BLaER1 treated with 17β-estradiol and CSF1 and Interleukin-3, amounts not matched to agents 10 nM and 100 nM (cell line): Measurements from ENCODE around the gene OBSCN.
"Not testable (repeated sequence)": the region's sequence is repeated elsewhere in the genome, so short reads cannot be mapped to it uniquely, and the experiment has no call there.

Source experiments
- H3K27ac ChIP-seq, 11 experiments: shearing (Covaris generic); formaldehyde crosslinking; 2 replicates each; pipeline ENCODE4 v1.8.1; 2022
- H3K27me3 ChIP-seq, 11 experiments: shearing (Covaris generic); formaldehyde crosslinking; 2 replicates each; pipeline ENCODE4 v1.8.1; 2022
- H3K36me3 ChIP-seq, 11 experiments: shearing (Covaris generic); formaldehyde crosslinking; 2 replicates each; pipeline ENCODE4 v1.8.1; 2022
- H3K4me1 ChIP-seq, 10 experiments: shearing (Covaris generic); formaldehyde crosslinking; 2 replicates each; pipeline ENCODE4 v1.8.1; 2022
- H3K4me2 ChIP-seq, 11 experiments: shearing (Covaris generic); formaldehyde crosslinking; 2 replicates each; pipeline ENCODE4 v1.8.1; 2022
- H3K4me3 ChIP-seq, 10 experiments: shearing (Covaris generic); formaldehyde crosslinking; 2 replicates each; pipeline ENCODE4 v1.8.1; 2022
- H3K9ac ChIP-seq, 11 experiments: shearing (Covaris generic); formaldehyde crosslinking; 2 replicates each; pipeline ENCODE4 v1.8.1; 2022
- H3K9me3 ChIP-seq, 11 experiments: shearing (Covaris generic); formaldehyde crosslinking; replicated peaks in 1 of 11; 2 replicates each; pipeline ENCODE4 v1.8.1; 2022
- H4K20me1 ChIP-seq, 11 experiments: shearing (Covaris generic); formaldehyde crosslinking; 2 replicates each; pipeline ENCODE4 v1.8.1; 2022
- Cebpa-rat ChIP-seq, 11 experiments: shearing (Covaris generic); IDR thresholded peaks; 2 replicates each; pipeline ENCODE4 v1.8.1; 2022

The OBSCN gene

GRCh38 chr1:228234921-228235320 is 27.1 kb downstream of the OBSCN start:
- Histone ChIP-seq H3K4me3 (no peak overlapping the region), H3K9me3 (peaks cover 64 to 88% (median 78%) of the 10 kb centered on the region in 11 experiments), H3K36me3 (peaks cover 74 to 100% (median 93%) of the 10 kb centered on the region in 11 experiments), H3K4me1 (peaks cover 0 to 2% (median 0%) of the 10 kb centered on the region in 10 experiments; a peak in 2 of 20 replicates), H3K27me3 (no peaks in the 10 kb centered on the region), H3K27ac (no peak overlapping the region), H3K9ac (no peak overlapping the region), H3K4me2 (no peak overlapping the region), H4K20me1 (no peaks in the 10 kb centered on the region)
- TF ChIP-seq Cebpa-rat (IDR thresholded peaks at IDR 0.05) = no peak

- H3K9ac ChIP-seq = no peak overlapping the region
- H3K4me1 ChIP-seq = no peaks in the 10 kb centered on the region
- no peak for TF ChIP-seq Cebpa-rat (IDR thresholded peaks at IDR 0.05)
- H3K27ac ChIP-seq = no peak overlapping the region
- H3K9me3 ChIP-seq = peaks cover 82 to 100% (median 95%) of the 10 kb centered on the region in 11 experiments
- H4K20me1 ChIP-seq = no peaks in the 10 kb centered on the region
- H3K4me3 ChIP-seq = no peak overlapping the region
- peaks cover 79 to 100% (median 96%) of the 10 kb centered on the region in 11 experiments for H3K36me3 ChIP-seq
- no peaks in the 10 kb centered on the region for H3K27me3 ChIP-seq
- H3K4me2 ChIP-seq = no peak overlapping the region
Measured at GRCh38 chr1:228236744-228237143, 28.9 kb downstream of the OBSCN start.

GRCh38 chr1:228238007-228238406 is 30.2 kb downstream of the OBSCN start:
- Histone ChIP-seq H3K27me3 (no peaks in the 10 kb centered on the region), H3K4me2 (no peak overlapping the region), H3K27ac (no peak overlapping the region), H3K4me3 (no peak overlapping the region), H3K9me3 (peaks cover 86 to 100% (median 96%) of the 10 kb centered on the region in 11 experiments), H3K36me3 (peaks cover 80 to 100% (median 96%) of the 10 kb centered on the region in 11 experiments), H4K20me1 (no peaks in the 10 kb centered on the region), H3K9ac (no peak overlapping the region), H3K4me1 (no peaks in the 10 kb centered on the region)
- no peak for TF ChIP-seq Cebpa-rat (IDR thresholded peaks at IDR 0.05)

GRCh38 chr1:228238461-228238860 is 30.6 kb downstream of the OBSCN start:
- TF ChIP-seq Cebpa-rat (IDR thresholded peaks at IDR 0.05) = no peak
- H3K4me1 ChIP-seq = no peaks in the 10 kb centered on the region
- H3K27ac ChIP-seq = no peak overlapping the region
- no peak overlapping the region for H3K4me2 ChIP-seq
- H3K9ac ChIP-seq = no peak overlapping the region
- no peaks in the 10 kb centered on the region for H3K27me3 ChIP-seq
- H3K36me3 ChIP-seq = peaks cover 82 to 100% (median 96%) of the 10 kb centered on the region in 11 experiments
- no peaks in the 10 kb centered on the region for H4K20me1 ChIP-seq
- peaks cover 86 to 100% (median 96%) of the 10 kb centered on the region in 11 experiments for H3K9me3 ChIP-seq
- no peak overlapping the region for H3K4me3 ChIP-seq

GRCh38 chr1:228240411-228241240 is 32.8 kb downstream of the OBSCN start:
- peaks cover 89 to 100% (median 97%) of the 10 kb centered on the region in 11 experiments for H3K36me3 ChIP-seq
- H3K27me3 ChIP-seq = no peaks in the 10 kb centered on the region
- H3K27ac ChIP-seq = no peak overlapping the region
- H4K20me1 ChIP-seq = no peaks in the 10 kb centered on the region
- no peak overlapping the region for H3K9ac ChIP-seq
- peaks cover 86 to 100% (median 96%) of the 10 kb centered on the region in 11 experiments for H3K9me3 ChIP-seq
- no peak overlapping the region for H3K4me2 ChIP-seq
- peak overlapping the region in 1 of 10 experiments; percentile 20; a peak in 2 of 20 replicates for H3K4me3 ChIP-seq
- no peaks in the 10 kb centered on the region for H3K4me1 ChIP-seq
- TF ChIP-seq Cebpa-rat (IDR thresholded peaks at IDR 0.05) = no peak

- no peak for TF ChIP-seq Cebpa-rat (IDR thresholded peaks at IDR 0.05)
- Histone ChIP-seq H3K4me1 (no peaks in the 10 kb centered on the region), H3K27ac (no peak overlapping the region), H3K4me2 (no peak overlapping the region), H4K20me1 (no peaks in the 10 kb centered on the region), H3K27me3 (no peaks in the 10 kb centered on the region), H3K36me3 (peaks cover 90 to 100% (median 97%) of the 10 kb centered on the region in 11 experiments), H3K4me3 (peak overlapping the region in 1 of 10 experiments; percentile 20; a peak in 3 of 20 replicates), H3K9ac (no peak overlapping the region), H3K9me3 (peaks cover 86 to 100% (median 96%) of the 10 kb centered on the region in 11 experiments)
Measured at GRCh38 chr1:228241259-228241658, 33.4 kb downstream of the OBSCN start.

- Histone ChIP-seq H3K4me3 (no peak overlapping the region; a peak in 1 of 20 replicates), H4K20me1 (no peaks in the 10 kb centered on the region), H3K27ac (no peak overlapping the region), H3K9me3 (peaks cover 82 to 98% (median 94%) of the 10 kb centered on the region in 11 experiments), H3K9ac (no peak overlapping the region), H3K4me1 (no peaks in the 10 kb centered on the region), H3K4me2 (no peak overlapping the region), H3K36me3 (peaks cover 94 to 100% (median 97%) of the 10 kb centered on the region in 11 experiments), H3K27me3 (no peaks in the 10 kb centered on the region)
- no peak for TF ChIP-seq Cebpa-rat (IDR thresholded peaks at IDR 0.05)
Measured at GRCh38 chr1:228242409-228242808, 34.6 kb downstream of the OBSCN start.

- no peaks in the 10 kb centered on the region for H3K4me1 ChIP-seq
- peaks cover 82 to 91% (median 87%) of the 10 kb centered on the region in 11 experiments for H3K9me3 ChIP-seq
- no peak overlapping the region for H3K4me2 ChIP-seq
- H3K36me3 ChIP-seq = peaks cover 97 to 100% (median 97%) of the 10 kb centered on the region in 11 experiments
- H3K9ac ChIP-seq = no peak overlapping the region
- H4K20me1 ChIP-seq = no peaks in the 10 kb centered on the region
- no peak overlapping the region for H3K27ac ChIP-seq
- no peak overlapping the region for H3K4me3 ChIP-seq
- no peaks in the 10 kb centered on the region for H3K27me3 ChIP-seq
- no peak for TF ChIP-seq Cebpa-rat (IDR thresholded peaks at IDR 0.05)
Measured at GRCh38 chr1:228243093-228243492, 35.2 kb downstream of the OBSCN start.

GRCh38 chr1:228243989-228244388 is 36.1 kb downstream of the OBSCN start:
- H3K9me3 ChIP-seq = peaks cover 76 to 84% (median 79%) of the 10 kb centered on the region in 11 experiments
- not testable (repeated sequence) for H3K9ac ChIP-seq

More at GRCh38 chr1:228243989-228244388, 36.1 kb downstream of the OBSCN start:
- H3K27me3 ChIP-seq, H3K4me1 ChIP-seq, H3K27ac ChIP-seq, H3K4me3 ChIP-seq, H4K20me1 ChIP-seq, H3K4me2 ChIP-seq: not testable (repeated sequence)
- peaks cover 88 to 100% (median 94%) of the 10 kb centered on the region in 11 experiments for H3K36me3 ChIP-seq
